Stimulated activated CD8-positive, alpha-beta memory T cell treated with anti-CD3 and anti-CD28 coated beads, Interleukin-7, amount 100 ng/mL, for 48 hours (primary cell): ENCODE results near the gene LSM14A.
"Not testable (repeated sequence)": the region's sequence is repeated elsewhere in the genome, so short reads cannot be mapped to it uniquely, and the experiment has no call there.

Source experiments
- DNase-seq, 2 donors: peaks; one replicate each; pipeline ENCODE4 v3.0.0-alpha.2; 2020; ENCODE audit warnings: low read depth in 1 of 2; ENCODE audit errors: extremely low read depth in 1 of 2

The LSM14A gene

GRCh38 chr19:34226036-34226435, 53.7 kb downstream of the LSM14A start:
- DNase-seq, result peak in 1 of 2 donors; percentile 39

DNA sequence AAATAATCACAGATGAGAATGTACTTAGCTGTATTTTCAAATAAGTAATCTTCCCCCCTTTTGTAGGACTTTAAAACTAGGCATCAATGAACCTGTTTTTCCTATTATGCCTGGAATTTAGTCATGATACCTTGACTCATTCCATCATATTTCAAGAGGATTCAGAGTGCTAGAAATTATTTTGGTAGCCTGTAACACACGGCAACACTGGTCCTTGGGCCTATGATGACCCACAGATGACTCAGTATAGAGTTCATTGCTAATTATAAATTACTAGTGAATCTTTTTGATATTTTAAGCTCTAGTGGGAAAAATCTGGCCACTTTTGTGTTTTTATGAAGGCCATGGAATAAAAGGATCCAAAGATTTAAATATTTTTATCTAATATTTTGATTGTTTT, 56.0 kb downstream of the LSM14A start:
- no peak for DNase-seq

DNA sequence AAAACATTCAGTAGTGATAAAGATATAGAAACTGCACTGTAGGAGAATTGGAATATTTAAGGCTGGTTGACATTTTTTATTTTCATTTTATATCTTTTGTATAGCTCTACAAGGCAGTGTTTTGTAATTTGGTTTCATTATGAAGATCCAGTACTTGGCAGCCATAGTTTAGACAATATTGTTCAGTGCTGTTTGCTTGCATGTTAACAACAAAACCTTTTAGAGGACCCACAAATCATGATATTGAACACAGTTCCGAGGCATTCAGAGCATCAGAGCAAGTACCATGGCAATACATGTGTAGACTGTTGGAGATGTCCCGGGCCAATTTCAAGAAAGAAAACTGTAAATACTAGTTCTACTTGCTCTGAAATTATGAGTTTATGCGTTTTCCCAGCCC, 56.5 kb downstream of the LSM14A start:
- DNase-seq, result no peak

- no peak for DNase-seq
These were observed 57.4 kb downstream of the LSM14A start for GRCh38 chr19:34229721-34230120.

DNA sequence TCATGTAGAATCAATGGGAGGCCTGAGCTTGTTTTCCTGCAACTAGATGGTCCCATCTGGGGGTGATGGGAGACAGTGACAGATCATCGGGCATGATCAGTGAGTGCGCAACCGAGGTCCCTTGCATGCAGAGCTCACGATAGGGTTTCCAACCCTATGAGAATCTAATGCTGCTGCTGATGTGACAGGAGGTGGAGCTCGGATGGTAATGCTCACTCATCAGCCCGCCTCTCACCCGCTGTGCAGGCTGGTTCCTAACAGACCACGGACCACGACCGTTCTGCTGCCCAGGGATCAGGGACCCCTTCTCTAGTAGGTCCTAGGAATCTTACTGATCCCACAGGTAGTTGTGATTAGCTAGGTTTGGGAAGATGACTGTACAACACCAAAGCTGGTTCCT, 58.5 kb downstream of the LSM14A start:
- no peak for DNase-seq

DNA sequence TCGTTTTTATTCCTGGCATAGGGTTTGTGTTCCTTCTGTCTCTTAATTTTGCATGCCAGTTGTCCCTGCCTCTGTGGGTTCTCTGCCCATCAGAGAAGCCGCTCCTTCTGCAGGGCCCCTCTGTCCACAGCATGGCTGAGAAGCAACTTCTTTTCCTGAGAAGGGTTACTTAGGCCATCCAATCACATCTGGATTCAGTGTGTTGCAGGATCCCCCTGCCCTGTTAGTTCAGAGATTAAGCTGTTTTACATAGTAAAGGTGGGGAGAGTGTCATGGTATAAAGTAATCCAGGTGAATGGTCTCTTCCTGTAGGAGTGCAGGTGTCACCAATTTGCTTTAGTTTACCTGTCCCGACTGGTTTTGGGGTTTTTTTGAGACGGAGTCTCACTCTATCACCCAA, 59.1 kb downstream of the LSM14A start:
- DNase-seq, result no peak

DNA sequence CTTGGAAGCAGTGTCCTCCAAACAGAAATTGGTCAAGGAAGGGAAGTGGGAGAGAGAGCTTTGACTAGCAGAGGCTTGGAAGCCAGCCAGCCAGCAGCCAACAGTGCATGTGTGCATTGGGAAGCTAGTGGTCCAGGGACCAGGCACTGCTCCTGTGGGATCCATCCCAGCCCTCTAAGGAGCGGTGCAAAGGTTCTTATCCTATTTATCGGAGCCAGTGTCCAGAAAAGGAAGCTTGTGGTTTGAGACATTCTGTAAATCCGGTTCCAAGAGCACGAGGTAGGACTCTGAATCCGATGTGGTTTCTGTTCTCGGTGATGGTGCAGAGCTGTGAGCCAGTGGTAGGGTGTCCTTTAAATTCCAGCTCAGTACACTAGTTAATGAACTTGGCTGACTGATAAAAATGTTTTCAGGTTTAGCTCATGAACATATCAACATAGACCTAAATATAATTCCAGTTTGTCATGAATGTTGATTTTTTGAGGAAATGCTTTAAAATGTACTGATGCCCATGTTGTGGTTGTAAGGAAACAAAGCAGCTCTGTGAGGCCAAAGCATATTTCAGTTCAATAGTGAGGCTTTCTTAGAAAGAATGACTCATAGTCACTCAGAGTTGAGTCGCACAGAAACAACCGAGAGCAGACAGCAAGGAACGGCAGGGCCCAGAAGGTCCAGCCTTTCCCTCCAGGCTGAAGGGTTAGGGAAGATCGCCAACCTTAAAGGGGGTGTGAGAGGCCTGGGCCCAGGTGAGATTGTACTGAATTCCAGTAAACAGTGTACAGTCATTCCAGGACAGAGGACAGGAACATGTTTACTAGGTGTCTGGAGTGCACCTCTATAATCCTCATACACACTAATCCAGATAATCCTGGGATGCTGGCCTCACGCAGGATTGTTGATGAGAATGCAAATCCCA, 60.5 kb downstream of the LSM14A start:
- DNase-seq, result peak in 1 of 2 donors; percentile 18

GRCh38 chr19:34235425-34235940, 63.2 kb downstream of the LSM14A start:
- no peak for DNase-seq

DNA sequence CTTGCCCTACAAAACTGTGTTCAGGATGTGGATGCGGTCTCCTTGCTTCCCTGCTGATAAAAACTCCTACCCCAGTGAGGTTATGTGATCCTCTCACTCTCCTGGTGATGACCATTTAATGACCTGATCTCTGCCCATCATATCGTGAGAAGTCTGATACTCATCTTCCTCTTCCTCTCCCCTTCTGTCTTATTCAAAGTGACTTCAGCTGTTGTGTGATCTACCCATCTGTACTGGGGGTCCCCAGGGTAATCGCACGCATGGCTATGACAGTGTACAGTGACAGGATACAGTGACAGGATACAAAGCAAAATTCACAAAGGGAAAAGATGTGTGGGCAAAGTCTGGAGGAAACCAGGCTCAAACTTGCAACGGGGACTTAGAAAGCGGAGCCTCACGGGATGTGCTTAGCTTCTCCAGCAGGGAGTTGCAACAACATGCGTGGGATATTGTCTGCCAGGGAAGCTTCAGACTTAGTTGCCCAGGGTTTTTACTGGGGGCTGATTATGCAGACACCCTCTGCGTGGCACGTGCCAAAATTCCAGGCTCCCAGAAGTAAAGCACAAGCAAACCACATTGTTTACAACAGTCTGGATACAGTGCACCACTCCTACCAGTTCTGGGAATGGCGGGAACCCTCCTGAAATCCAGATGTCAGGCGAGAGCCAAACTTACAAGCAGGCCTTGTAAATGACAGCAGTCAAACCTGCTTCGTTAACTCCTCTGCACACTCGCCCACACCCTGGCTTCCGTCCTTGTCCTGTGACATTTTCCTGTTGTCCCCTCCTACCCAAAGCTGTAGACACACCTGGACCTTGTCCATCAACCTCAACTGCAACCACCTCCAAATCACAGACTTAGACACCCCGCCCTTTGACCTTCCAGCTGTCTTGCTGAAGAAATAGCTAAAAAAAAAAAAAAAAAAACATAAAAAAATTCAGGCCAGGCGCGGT, 64.0 kb downstream of the LSM14A start:
- DNase-seq, result no peak

- DNase-seq, result no peak
These were observed 65.0 kb downstream of the LSM14A start for GRCh38 chr19:34237283-34237682.

GRCh38 chr19:34237939-34238338, 65.6 kb downstream of the LSM14A start:
- DNase-seq, result no peak

DNA sequence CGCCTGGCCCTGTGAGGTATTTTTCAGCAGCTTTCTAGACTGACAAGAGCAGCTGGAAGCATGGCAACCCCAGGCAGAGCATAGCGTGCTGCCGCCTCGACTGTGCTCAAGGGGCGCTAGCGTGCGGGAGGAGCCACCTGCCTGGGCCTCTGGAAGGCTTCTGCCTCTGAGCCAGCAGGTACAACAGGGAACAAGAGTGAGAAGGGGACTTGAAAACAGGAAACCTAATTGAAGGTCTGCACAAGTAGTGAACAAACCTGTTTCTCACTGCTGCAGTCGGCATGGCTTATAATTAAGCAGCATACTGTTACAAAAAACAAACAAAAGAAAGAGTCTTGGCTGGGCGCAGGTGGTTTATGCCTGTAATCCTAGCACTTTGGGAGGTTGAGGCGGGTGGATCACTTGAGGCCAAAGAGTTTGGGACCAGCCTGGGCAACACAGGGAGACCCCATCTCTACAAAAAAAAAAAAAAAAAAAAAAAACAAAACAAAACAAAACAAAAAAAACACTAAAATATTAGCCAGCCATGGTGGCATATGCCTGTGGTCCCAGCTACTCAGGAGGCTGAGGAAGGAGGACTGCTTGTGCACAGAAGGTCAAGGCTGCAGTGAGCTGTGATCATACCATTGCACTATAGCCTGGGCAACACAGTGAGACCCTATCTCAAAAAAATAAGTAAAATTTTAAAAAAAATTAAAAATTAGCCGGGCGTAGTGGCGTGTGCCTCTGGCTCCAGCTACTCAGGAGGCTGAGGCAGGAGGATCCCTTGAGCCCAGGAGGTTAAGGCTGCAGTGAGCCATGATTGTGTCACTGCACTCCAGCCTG, 69.4 kb downstream of the LSM14A start:
- no peak for DNase-seq

- not testable (repeated sequence) for DNase-seq
These were observed 71.0 kb downstream of the LSM14A start for GRCh38 chr19:34243138-34243875.

GRCh38 chr19:34243876-34244578, 71.7 kb downstream of the LSM14A start:
- DNase-seq, result no peak

DNA sequence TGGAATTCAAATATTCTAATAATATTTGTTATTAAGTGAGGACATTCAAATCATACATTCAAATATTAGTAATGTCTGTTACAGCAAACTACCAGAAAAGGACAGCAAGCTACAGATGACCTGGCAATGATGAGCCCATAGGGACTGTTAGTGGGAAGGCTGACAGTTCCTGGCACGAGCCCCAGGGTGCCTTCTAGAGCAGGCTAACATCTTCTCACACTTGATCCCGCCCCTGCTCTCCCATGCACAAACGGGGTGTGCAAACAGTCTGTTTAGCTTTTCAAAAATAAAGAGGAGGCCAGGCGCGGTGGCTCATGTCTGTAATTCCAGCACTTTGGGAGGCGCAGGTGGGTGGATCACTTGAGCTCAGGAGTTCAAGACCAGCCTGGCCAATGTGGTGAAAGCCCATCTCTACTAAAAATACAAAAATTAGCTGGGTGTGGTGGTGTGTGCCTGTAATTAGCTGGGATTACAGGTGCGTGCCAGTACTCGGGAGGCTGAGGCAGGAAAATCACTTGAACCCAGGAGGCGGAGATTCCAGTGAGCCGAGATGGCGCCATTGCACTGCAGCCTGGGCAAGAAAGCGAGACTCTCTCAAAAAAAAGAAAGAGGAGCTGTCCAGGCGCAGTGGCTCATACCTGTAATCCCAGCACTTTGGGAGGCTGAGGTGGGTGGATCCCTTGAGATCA, 72.5 kb downstream of the LSM14A start:
- DNase-seq, result no peak

DNA sequence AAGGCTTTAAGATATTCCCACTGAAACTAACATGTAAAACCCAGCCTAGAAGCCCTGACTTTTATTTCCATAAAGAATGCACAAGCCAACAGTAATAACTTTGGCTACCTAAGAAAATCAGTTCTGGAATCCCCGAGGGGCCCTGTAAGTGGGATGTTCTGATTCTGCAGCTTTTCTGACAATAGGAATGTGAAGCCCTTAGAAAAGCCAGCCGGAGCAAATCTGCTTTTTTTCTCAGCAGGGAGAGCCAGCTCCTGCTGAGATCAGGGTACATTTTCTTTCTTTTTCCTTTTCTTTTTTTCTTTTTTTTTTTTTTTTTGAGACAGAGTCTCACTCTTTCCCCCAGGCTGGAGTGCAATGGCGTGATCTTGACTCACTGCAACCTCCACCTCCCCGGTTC, 74.0 kb downstream of the LSM14A start:
- no peak for DNase-seq

GRCh38 chr19:34248941-34249340, 76.6 kb downstream of the LSM14A start:
- DNase-seq, result no peak

DNA sequence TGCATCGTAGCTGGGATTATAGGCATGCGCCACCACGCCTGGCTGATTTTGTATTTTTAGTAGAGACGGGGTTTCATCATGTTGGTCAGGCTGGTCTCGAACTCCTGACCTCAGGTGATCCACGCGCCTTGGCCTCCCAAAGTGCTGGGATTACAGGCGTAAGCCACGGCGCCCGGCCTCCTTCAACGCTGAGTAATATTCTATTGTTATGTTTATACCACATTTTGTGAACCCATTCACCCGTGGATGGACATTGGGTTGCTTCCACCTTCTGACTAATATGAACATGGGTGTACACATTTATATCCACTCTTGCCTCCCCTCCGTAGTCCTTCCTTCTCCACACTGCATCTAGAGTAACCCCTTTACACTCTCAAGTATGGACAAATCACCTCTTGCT, 80.9 kb downstream of the LSM14A start:
- not testable (repeated sequence) for DNase-seq

- not testable (repeated sequence) for DNase-seq
These were observed 81.4 kb downstream of the LSM14A start for GRCh38 chr19:34253681-34254045.
